BLaER1 treated with 17β-estradiol and CSF1 and Interleukin-3, amounts not matched to agents 10 nM and 100 nM (cell line): ENCODE data around the gene CORO2A.

Source experiments
- H3K27ac ChIP-seq, 11 experiments: shearing (Covaris generic); formaldehyde crosslinking; 2 replicates each; pipeline ENCODE4 v1.8.1; 2022
- H3K27me3 ChIP-seq, 11 experiments: shearing (Covaris generic); formaldehyde crosslinking; 2 replicates each; pipeline ENCODE4 v1.8.1; 2022
- H3K36me3 ChIP-seq, 11 experiments: shearing (Covaris generic); formaldehyde crosslinking; 2 replicates each; pipeline ENCODE4 v1.8.1; 2022
- H3K4me1 ChIP-seq, 10 experiments: shearing (Covaris generic); formaldehyde crosslinking; 2 replicates each; pipeline ENCODE4 v1.8.1; 2022
- H3K4me2 ChIP-seq, 11 experiments: shearing (Covaris generic); formaldehyde crosslinking; 2 replicates each; pipeline ENCODE4 v1.8.1; 2022
- H3K4me3 ChIP-seq, 10 experiments: shearing (Covaris generic); formaldehyde crosslinking; 2 replicates each; pipeline ENCODE4 v1.8.1; 2022
- H3K9ac ChIP-seq, 11 experiments: shearing (Covaris generic); formaldehyde crosslinking; 2 replicates each; pipeline ENCODE4 v1.8.1; 2022
- H3K9me3 ChIP-seq, 11 experiments: shearing (Covaris generic); formaldehyde crosslinking; replicated peaks in 1 of 11; 2 replicates each; pipeline ENCODE4 v1.8.1; 2022
- H4K20me1 ChIP-seq, 11 experiments: shearing (Covaris generic); formaldehyde crosslinking; 2 replicates each; pipeline ENCODE4 v1.8.1; 2022
- Cebpa-rat ChIP-seq, 11 experiments: shearing (Covaris generic); IDR thresholded peaks; 2 replicates each; pipeline ENCODE4 v1.8.1; 2022

The CORO2A gene

DNA sequence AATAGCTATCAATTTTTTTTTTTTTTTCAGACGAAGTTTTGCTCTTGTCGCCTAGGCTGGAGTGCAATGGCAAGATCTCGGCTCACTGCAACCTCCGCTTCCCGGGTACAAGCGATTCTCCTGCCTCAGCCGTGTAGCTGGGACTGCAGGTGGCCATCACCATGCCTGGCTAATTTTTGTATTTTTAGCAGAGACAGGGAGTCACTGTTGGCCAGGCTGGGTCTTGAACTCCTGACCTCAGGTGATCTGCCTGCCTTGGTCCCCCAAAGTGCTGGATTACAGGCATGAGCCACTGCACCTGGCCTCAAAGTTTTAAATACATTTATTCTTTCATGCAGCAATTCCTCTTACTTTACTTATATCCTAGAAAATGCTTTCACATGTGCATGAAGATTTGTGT, 91.0 kb downstream of the CORO2A start:
- H3K27ac ChIP-seq, result peak overlapping the region in 10 of 11 experiments; percentile 25 to 89 (median 82); a peak in 18 of 22 replicates
- peaks cover 0 to 11% (median 6%) of the 10 kb centered on the region in 11 experiments; a peak in 14 of 22 replicates for H3K9me3 ChIP-seq
- no peaks in the 10 kb centered on the region for H3K27me3 ChIP-seq
- peak overlapping the region; percentile 69 to 94 (median 85) for H3K4me2 ChIP-seq
- peak overlapping the region in 5 of 10 experiments; percentile 2 to 41 (median 31); a peak in 6 of 20 replicates for H3K4me3 ChIP-seq
- peak overlapping the region in 9 of 11 experiments; percentile 48 to 71 (median 54); a peak in 17 of 22 replicates for H3K9ac ChIP-seq
- H4K20me1 ChIP-seq, result peaks cover 0 to 9% (median 0%) of the 10 kb centered on the region in 11 experiments; a peak in 1 of 22 replicates
- H3K36me3 ChIP-seq, result peaks cover 26 to 56% (median 46%) of the 10 kb centered on the region in 11 experiments; a peak in 21 of 22 replicates
- peaks cover 58 to 87% (median 79%) of the 10 kb centered on the region in 10 experiments for H3K4me1 ChIP-seq
- no peak for TF ChIP-seq Cebpa-rat (IDR thresholded peaks at IDR 0.05)

DNA sequence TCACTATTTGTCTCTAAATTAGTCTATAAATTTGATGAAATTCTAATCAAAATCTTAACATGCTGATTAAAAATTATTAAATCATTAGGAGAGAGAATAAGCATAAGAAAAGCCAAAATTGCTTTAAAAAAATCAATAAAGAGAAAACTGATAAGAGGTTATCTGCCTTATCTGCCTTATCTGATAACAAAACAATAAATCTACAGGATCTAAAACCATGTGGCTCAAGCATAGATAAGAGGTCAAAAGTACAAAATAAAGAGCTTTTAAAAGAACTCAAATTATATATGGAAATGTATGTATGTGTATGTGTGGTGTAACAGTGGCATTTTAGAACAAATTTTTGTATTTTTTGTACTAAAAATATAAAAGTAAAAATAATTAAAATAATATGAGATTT, 92.0 kb downstream of the CORO2A start:
- Histone ChIP-seq H4K20me1 (peaks cover 0 to 9% (median 0%) of the 10 kb centered on the region in 11 experiments; a peak in 2 of 22 replicates), H3K9ac (peak overlapping the region in 1 of 11 experiments; percentile 0; a peak in 1 of 22 replicates), H3K27ac (peak overlapping the region in 4 of 11 experiments; percentile 12 to 84 (median 45); a peak in 5 of 22 replicates), H3K4me2 (peak overlapping the region in 10 of 11 experiments; percentile 5 to 88 (median 72); a peak in 16 of 22 replicates), H3K36me3 (peaks cover 26 to 56% (median 47%) of the 10 kb centered on the region in 11 experiments; a peak in 21 of 22 replicates), H3K9me3 (peaks cover 0 to under 1% (median 0%) of the 10 kb centered on the region in 11 experiments; a peak in 1 of 22 replicates), H3K4me1 (peaks cover 55 to 81% (median 70%) of the 10 kb centered on the region in 10 experiments), H3K4me3 (no peak overlapping the region), H3K27me3 (no peaks in the 10 kb centered on the region)
- no peak for TF ChIP-seq Cebpa-rat (IDR thresholded peaks at IDR 0.05)

DNA sequence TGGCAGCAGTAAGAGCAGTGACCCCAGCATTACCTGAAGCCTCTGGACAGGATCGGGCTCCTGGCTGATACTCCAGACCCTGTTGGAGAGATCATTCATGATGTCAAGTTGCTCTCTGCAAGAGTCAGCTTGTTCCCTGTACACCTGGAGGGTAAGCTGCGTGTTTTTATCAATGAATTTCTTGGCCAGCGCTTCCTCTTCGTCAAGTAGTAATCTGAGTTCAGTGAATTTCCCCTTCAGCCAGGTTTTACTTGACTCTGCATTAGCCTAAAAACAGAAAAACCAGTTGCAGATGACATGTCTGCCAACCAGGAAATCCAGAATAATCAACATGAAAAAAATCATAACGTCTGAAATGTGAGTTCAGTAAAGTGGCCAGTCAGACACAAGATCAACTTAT, 92.5 kb downstream of the CORO2A start:
- no peak for TF ChIP-seq Cebpa-rat (IDR thresholded peaks at IDR 0.05)
- Histone ChIP-seq H3K27ac (peak overlapping the region in 4 of 11 experiments; percentile 12 to 47 (median 32); a peak in 6 of 22 replicates), H3K27me3 (no peaks in the 10 kb centered on the region), H3K4me2 (peak overlapping the region; percentile 5 to 88 (median 71); a peak in 21 of 22 replicates), H4K20me1 (peaks cover 0 to 13% (median 0%) of the 10 kb centered on the region in 11 experiments; a peak in 2 of 22 replicates), H3K9me3 (no peaks in the 10 kb centered on the region), H3K9ac (peak overlapping the region in 4 of 11 experiments; percentile 0 to 14 (median 4); a peak in 4 of 22 replicates), H3K4me3 (no peak overlapping the region), H3K4me1 (peaks cover 50 to 75% (median 64%) of the 10 kb centered on the region in 10 experiments), H3K36me3 (peaks cover 29 to 56% (median 48%) of the 10 kb centered on the region in 11 experiments)

GRCh38 chr9:98099346-98099745, 93.1 kb downstream of the CORO2A start:
- Histone ChIP-seq H3K4me2 (peak overlapping the region in 9 of 11 experiments; percentile 42 to 88 (median 73); a peak in 17 of 22 replicates), H3K9ac (peak overlapping the region in 1 of 11 experiments; percentile 0; a peak in 1 of 22 replicates), H3K9me3 (no peaks in the 10 kb centered on the region), H3K4me1 (peaks cover 44 to 70% (median 59%) of the 10 kb centered on the region in 10 experiments), H4K20me1 (peaks cover 0 to 16% (median 0%) of the 10 kb centered on the region in 11 experiments; a peak in 3 of 22 replicates), H3K27me3 (no peaks in the 10 kb centered on the region), H3K27ac (peak overlapping the region in 1 of 11 experiments; percentile 12; a peak in 3 of 22 replicates), H3K36me3 (peaks cover 34 to 59% (median 54%) of the 10 kb centered on the region in 11 experiments), H3K4me3 (no peak overlapping the region)
- TF ChIP-seq Cebpa-rat (IDR thresholded peaks at IDR 0.05), result no peak

GRCh38 chr9:98097836-98098235, 94.6 kb downstream of the CORO2A start:
- Histone ChIP-seq H3K4me3 (no peak overlapping the region), H3K9ac (no peak overlapping the region), H3K4me1 (peaks cover 29 to 55% (median 44%) of the 10 kb centered on the region in 10 experiments), H3K27ac (no peak overlapping the region), H4K20me1 (peaks cover 0 to 16% (median 0%) of the 10 kb centered on the region in 11 experiments; a peak in 3 of 22 replicates), H3K9me3 (no peaks in the 10 kb centered on the region), H3K36me3 (peaks cover 37 to 69% (median 61%) of the 10 kb centered on the region in 11 experiments), H3K4me2 (peak overlapping the region in 3 of 11 experiments; percentile 1 to 85 (median 32); a peak in 5 of 22 replicates), H3K27me3 (no peaks in the 10 kb centered on the region)
- TF ChIP-seq Cebpa-rat (IDR thresholded peaks at IDR 0.05), result no peak

DNA sequence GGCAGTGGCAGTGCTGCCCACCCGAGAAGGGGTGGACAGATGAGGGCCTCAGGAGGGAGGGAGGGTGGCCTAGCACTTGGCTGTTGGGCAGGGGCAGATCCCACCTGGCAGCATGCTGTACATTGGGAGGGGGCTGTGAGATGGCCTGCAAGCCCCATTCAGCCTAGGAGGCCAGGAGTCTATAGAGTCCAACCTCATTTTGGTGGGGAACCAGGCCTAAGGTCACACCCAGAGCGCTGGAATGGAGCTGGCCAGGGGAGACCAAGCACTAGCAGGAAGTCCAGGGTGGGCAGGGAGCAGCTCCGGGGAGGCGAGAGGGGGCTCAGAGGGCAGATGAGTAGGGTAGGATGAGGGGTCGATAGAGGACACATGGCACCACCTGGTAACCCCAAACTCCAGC, 96.3 kb downstream of the CORO2A start:
- no peak for TF ChIP-seq Cebpa-rat (IDR thresholded peaks at IDR 0.05)
- peaks cover 12 to 37% (median 26%) of the 10 kb centered on the region in 10 experiments for H3K4me1 ChIP-seq
- no peaks in the 10 kb centered on the region for H3K27me3 ChIP-seq
- no peaks in the 10 kb centered on the region for H3K9me3 ChIP-seq
- H3K9ac ChIP-seq, result no peak overlapping the region
- no peak overlapping the region for H3K4me3 ChIP-seq
- peaks cover 0 to 16% (median 0%) of the 10 kb centered on the region in 11 experiments; a peak in 3 of 22 replicates for H4K20me1 ChIP-seq
- H3K36me3 ChIP-seq, result peaks cover 37 to 84% (median 66%) of the 10 kb centered on the region in 11 experiments
- no peak overlapping the region for H3K4me2 ChIP-seq
- H3K27ac ChIP-seq, result no peak overlapping the region

GRCh38 chr9:98095401-98095800, 97.0 kb downstream of the CORO2A start:
- Histone ChIP-seq H3K36me3 (peaks cover 37 to 91% (median 66%) of the 10 kb centered on the region in 11 experiments), H3K4me2 (no peak overlapping the region), H3K27ac (no peak overlapping the region), H3K27me3 (no peaks in the 10 kb centered on the region), H3K4me1 (peaks cover 8 to 30% (median 20%) of the 10 kb centered on the region in 10 experiments), H3K9ac (no peak overlapping the region), H3K4me3 (no peak overlapping the region), H4K20me1 (peaks cover 0 to 16% (median 0%) of the 10 kb centered on the region in 11 experiments; a peak in 3 of 22 replicates), H3K9me3 (no peaks in the 10 kb centered on the region)
- no peak for TF ChIP-seq Cebpa-rat (IDR thresholded peaks at IDR 0.05)

- no peak for TF ChIP-seq Cebpa-rat (IDR thresholded peaks at IDR 0.05)
- no peaks in the 10 kb centered on the region for H3K9me3 ChIP-seq
- H3K4me1 ChIP-seq, result peaks cover 3 to 25% (median 14%) of the 10 kb centered on the region in 10 experiments
- H3K27me3 ChIP-seq, result no peaks in the 10 kb centered on the region
- H3K27ac ChIP-seq, result no peak overlapping the region
- peaks cover 0 to 16% (median 0%) of the 10 kb centered on the region in 11 experiments; a peak in 3 of 22 replicates for H4K20me1 ChIP-seq
- no peak overlapping the region for H3K4me2 ChIP-seq
- H3K4me3 ChIP-seq, result no peak overlapping the region
- no peak overlapping the region for H3K9ac ChIP-seq
- peaks cover 37 to 95% (median 66%) of the 10 kb centered on the region in 11 experiments for H3K36me3 ChIP-seq
Measured at GRCh38 chr9:98094851-98095250, 97.6 kb downstream of the CORO2A start.

- H3K9me3 ChIP-seq, result no peaks in the 10 kb centered on the region
- H3K4me3 ChIP-seq, result no peak overlapping the region
- H4K20me1 ChIP-seq, result peaks cover 0 to 16% (median 0%) of the 10 kb centered on the region in 11 experiments; a peak in 3 of 22 replicates
- peaks cover 0 to 19% (median 9%) of the 10 kb centered on the region in 10 experiments; a peak in 14 of 20 replicates for H3K4me1 ChIP-seq
- H3K27me3 ChIP-seq, result no peaks in the 10 kb centered on the region
- H3K9ac ChIP-seq, result no peak overlapping the region
- H3K36me3 ChIP-seq, result peaks cover 37 to 94% (median 61%) of the 10 kb centered on the region in 11 experiments
- no peak for TF ChIP-seq Cebpa-rat (IDR thresholded peaks at IDR 0.05)
- no peak overlapping the region for H3K27ac ChIP-seq
- no peak overlapping the region for H3K4me2 ChIP-seq
Measured at GRCh38 chr9:98094316-98094715, 98.1 kb downstream of the CORO2A start.
